ENCODE measurements around the gene PAX7.

DNA sequence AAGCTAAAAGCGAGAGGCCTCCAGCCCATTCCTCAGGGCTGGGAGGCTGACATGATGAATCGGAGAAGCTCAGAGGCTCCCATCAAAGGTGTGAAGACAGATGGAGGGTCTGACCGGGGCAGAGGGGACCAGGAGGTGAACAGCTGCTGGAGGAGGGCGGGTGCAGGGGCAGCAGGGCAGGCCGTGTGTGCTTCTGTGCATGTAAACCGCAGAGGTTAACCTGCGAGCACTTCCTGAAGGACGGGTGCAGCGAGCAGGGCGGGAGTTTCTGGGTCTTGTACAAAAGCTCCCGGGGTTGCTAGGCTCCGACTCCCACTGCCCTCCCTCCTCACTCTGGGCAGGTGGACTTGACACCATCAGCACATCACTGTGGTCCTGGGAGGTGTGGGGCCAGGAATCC, 75.2 kb downstream of the PAX7 start:
- TF ChIP-seq POLR2A (IDR thresholded peaks at IDR 0.05) = no peak
- TF ChIP-seq, protein P1, sequence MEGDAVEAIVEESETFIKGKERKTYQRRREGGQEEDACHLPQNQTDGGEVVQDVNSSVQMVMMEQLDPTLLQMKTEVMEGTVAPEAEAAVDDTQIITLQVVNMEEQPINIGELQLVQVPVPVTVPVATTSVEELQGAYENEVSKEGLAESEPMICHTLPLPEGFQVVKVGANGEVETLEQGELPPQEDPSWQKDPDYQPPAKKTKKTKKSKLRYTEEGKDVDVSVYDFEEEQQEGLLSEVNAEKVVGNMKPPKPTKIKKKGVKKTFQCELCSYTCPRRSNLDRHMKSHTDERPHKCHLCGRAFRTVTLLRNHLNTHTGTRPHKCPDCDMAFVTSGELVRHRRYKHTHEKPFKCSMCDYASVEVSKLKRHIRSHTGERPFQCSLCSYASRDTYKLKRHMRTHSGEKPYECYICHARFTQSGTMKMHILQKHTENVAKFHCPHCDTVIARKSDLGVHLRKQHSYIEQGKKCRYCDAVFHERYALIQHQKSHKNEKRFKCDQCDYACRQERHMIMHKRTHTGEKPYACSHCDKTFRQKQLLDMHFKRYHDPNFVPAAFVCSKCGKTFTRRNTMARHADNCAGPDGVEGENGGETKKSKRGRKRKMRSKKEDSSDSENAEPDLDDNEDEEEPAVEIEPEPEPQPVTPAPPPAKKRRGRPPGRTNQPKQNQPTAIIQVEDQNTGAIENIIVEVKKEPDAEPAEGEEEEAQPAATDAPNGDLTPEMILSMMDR (IDR thresholded peaks at IDR 0.05) = no peak

All from body of pancreas (tissue), 4 donors.